GM03348 (cell line): ENCODE data around the gene DGKZ.
"Not testable (repeated sequence)": the region's sequence is repeated elsewhere in the genome, so short reads cannot be mapped to it uniquely, and the experiment has no call there.

Experiments used
- DNase-seq: peaks from one replicate; pipeline ENCODE4 v3.0.0; 2012; ENCODE audit warnings: low spot score

DGKZ gene

DNA sequence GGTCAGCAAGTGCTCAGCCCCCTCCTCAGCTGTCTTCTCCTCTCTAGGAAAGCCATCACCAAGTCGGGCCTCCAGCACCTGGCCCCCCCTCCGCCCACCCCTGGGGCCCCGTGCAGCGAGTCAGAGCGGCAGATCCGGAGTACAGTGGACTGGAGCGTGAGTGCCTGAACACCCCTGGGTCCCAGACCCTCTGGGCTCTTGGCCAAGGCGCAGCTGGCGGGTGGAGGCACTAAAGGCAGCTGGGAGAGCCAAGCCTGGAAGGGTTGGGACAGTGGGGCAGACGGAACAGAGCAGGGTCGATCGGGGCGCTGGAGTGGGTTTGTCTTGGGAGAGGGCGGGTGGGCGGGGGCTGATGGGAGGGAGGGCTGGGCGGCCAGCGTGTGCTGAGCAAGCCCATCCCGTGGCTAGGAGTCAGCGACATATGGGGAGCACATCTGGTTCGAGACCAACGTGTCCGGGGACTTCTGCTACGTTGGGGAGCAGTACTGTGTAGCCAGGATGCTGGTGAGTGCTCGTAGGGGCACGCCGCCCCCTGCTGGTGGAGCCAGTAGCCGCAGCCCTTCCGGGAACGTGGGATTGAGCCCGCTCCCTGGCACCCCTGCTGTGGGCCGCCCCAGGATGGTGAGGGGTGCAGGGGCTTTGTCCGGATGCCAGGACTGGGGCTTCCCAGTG is 20.1 kb downstream of the DGKZ start:
- DNase-seq, result peak; percentile 85

DNA sequence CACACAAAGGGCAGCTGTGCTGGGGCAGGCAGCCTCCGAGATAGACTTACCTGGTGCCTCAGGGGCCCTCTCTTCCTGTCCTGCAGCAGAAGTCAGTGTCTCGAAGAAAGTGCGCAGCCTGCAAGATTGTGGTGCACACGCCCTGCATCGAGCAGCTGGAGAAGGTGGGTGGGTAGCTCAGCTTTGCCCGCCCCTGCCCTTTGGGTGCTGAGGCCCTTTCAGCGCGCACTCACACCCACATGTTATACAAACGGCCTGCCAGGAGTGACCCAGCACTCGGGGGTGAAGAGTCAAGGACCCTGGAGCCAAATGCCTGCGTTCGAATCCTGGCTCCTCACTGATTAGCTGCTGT is 20.6 kb downstream of the DGKZ start:
- no peak for DNase-seq

DNA sequence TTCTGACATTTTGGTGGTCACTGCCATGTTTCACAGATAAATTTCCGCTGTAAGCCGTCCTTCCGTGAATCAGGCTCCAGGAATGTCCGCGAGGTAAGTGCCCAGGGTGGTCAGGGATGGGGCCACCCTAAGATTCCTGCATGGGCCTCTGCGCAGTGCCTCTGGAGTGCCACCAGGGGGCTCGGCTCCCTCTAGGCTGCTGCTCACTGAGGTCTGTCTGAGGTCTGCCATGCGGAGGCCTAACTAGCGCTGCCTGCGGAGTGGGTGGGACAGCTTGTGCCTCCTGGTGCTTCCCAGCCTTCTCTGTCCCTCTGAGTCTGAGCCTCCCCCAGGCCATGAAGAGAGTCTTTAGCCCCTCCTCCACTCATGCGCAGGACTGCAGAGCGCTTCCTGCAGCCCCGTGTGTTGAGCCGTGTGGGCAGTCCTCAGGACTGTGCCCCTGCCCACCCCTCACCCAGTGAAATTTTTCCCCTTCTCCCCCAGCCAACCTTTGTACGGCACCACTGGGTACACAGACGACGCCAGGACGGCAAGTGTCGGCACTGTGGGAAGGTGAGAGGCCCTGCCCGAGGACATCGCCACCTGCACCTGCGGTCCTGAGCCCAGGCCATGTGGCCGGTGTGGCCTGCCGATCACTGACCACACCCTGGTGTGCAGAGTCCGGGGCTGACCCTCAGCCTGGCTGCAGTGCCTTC is 22.3 kb downstream of the DGKZ start:
- peak; percentile 87 for DNase-seq

DNA sequence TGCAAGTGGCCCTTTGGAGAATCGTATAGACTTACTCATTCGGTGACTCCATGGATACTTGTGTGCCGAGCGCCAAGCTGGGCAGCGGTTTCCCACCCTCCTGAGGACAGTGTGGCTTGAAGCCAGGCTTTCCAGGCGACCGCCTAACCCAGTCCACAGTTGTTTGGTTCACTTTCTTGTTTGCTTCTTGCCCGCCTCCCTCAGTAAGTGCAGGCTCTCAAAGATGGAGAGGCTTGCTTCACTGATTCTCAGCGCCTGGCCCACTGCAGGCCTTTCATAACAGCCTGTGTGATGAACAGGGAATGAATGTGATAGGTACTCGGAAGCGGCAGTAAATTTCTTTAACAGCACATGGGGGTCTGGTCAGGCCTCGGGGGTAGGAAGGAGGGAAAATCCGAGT is 23.0 kb downstream of the DGKZ start:
- no peak for DNase-seq

DNA sequence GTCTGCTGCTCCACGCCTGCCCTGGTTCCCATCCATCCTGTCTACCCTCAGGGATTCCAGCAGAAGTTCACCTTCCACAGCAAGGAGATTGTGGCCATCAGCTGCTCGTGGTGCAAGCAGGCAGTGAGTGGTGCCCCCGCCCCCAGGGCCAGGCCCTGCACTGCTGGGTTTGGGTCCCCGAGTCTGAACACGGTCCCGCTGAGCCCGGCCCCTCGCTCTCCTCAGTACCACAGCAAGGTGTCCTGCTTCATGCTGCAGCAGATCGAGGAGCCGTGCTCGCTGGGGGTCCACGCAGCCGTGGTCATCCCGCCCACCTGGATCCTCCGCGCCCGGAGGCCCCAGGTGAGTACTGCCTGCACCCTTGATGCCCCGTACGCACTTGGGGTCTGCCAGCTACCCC is 24.0 kb downstream of the DGKZ start:
- not testable (repeated sequence) for DNase-seq

DNA sequence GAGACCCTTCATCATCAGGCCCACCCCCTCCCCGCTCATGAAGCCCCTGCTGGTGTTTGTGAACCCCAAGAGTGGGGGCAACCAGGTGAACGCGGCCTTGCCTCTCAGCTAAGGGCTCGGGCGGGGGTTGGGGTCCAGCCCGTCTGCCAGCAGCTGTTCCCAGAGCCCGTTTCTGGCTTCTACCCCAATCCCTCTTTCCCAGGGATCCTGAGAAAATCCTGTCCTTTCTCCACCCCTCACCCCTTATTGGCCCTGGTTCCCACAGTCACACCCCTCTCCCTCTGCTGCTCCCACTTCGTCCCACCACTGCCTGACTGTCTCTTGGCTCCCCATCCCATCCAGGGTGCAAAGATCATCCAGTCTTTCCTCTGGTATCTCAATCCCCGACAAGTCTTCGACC is 24.8 kb downstream of the DGKZ start:
- no peak for DNase-seq

DNA sequence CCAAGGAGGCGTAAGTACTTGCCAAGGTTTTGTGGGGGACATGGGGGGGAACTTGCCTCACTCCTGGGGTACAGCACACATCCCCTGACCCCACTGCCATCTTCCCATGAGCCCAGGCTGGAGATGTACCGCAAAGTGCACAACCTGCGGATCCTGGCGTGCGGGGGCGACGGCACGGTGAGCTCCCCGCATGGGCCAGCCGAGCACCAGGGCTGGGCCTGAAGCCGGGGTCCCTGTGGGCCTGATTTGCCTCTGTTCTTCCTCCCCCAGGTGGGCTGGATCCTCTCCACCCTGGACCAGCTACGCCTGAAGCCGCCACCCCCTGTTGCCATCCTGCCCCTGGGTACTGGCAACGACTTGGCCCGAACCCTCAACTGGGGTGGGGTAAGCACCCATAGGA is 25.2 kb downstream of the DGKZ start:
- not testable (repeated sequence) for DNase-seq

DNA sequence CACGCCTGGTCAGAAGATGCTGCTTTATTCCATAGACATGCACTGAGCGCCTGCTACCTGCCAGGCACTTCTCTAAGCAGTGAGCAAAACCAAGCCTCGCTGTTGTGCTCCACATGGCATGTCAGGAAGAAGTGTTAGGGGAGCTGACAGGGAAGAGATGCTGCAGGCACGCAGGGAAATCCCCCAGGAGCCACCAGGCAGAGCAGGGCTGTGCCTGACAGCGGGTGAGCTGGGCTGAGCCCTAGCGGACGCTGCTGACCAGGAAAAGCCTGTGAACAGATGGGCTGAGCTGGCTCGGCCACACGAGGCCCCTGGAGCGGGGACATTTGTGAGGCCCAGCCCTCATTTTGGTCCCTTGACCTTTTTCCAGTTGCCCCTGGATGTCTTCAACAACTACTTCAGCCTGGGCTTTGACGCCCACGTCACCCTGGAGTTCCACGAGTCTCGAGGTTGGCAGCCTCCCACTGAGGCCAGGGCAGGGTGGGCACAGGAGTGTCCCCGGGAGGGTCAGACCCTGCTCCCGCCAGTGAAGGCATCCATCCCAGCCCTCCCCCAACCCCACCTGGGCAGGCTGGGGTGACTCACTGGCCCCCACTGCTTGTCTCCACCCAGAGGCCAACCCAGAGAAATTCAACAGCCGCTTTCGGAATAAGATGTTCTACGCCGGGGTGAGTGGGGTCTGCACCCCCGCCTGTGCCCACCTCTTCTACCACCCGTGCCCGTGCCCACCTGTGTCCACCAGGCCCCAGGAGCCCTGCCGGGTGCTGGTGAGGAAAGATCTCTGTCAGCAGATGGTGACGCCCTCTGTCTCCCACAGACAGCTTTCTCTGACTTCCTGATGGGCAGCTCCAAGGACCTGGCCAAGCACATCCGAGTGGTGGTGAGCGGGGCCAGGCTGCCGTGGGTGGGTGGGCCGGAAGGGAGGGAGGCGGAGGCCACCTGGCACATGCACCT is 26.8 kb downstream of the DGKZ start:
- DNase-seq, result no peak

DNA sequence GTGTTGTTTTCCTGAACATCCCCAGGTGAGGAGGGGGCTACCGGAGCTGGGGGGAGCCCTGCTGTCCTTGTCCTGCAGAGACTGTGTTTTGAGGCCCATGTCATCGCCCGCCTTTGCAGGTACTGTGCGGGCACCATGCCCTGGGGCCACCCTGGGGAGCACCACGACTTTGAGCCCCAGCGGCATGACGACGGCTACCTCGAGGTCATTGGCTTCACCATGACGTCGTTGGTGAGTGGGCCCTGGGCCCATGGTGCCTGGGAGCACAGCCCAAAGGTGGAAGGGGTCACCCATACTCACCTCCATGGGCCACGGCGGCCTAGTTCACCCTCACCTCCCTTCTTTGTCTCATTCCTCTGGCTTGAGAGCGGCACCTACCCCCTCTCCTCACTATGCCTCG is 27.6 kb downstream of the DGKZ start:
- no peak for DNase-seq

DNA sequence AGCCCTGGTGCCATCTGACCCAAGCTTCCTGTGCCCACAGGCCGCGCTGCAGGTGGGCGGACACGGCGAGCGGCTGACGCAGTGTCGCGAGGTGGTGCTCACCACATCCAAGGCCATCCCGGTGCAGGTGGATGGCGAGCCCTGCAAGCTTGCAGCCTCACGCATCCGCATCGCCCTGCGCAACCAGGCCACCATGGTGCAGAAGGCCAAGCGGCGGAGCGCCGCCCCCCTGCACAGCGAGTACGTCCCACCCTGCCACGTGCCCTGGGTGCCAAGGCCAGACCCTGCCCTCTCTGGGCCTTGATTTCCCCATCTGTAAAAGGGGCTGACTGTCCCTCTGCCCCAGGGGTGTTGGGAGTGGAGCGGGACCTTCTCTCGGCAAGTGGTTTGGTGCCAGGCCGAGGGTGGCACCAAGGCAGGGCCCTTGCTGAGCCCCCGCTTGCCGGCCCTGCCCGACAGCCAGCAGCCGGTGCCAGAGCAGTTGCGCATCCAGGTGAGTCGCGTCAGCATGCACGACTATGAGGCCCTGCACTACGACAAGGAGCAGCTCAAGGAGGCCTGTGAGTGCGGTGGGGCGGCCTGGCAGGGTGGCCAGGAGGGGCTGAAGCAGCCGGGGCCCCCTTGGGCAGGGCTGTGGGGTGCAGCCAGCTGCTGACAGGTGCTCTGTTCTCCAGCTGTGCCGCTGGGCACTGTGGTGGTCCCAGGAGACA is 28.3 kb downstream of the DGKZ start:
- DNase-seq, result no peak

DNA sequence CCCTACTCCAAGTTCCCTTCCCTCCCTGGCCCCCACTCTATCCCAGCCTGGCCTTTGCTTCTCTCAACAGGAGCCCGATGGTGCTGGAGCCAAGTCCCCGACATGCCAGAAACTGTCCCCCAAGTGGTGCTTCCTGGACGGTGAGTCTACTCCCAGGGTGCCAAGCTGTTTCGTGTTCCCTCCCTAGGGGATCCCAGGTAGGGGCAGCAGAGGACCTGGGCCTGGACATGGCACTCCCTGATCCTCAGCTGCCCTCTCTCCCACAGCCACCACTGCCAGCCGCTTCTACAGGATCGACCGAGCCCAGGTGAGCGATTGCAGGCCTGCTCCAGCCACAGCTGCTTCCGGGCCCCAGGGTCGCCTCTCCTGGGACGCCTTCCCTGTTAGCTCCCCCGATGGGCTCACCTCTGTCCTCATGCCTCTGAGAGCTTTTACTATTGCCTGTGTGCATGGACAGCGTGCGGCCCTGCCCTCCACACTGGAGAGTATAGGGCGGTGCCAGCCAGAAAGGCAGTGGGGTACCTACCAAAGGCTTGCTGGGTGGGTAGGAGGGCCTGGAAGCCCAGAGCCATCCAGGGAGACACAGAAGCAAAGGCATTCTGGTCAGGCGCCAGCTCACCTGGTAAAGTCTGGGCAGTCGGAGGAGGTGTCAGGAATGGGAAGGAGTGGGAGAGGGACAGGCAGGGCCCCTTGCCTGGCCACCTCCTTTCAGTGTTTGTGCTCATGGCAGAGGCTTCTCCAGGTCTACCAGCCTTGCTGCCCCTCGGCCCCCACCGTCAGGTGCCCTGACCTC is 29.2 kb downstream of the DGKZ start:
- no peak for DNase-seq

DNA sequence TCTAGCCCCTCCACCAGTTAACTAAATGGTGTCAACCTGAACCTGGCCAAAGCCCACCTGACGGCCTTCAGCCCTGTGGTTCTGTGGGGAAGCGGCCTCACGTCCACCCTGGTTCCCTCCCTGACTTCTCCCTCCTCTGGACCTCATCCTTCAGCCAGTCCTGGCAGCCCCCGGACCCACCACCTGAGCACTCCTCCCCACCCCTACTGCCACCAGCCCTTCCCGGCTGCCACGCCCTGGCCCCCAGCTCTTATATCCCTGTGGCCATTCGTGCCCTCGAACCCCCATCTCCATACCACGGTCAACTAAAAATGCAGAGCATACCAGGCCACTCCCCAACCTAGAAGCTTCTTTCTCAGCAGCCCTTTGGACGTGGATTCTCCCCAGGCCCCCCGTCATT is 30.0 kb downstream of the DGKZ start:
- DNase-seq, result no peak

DNA sequence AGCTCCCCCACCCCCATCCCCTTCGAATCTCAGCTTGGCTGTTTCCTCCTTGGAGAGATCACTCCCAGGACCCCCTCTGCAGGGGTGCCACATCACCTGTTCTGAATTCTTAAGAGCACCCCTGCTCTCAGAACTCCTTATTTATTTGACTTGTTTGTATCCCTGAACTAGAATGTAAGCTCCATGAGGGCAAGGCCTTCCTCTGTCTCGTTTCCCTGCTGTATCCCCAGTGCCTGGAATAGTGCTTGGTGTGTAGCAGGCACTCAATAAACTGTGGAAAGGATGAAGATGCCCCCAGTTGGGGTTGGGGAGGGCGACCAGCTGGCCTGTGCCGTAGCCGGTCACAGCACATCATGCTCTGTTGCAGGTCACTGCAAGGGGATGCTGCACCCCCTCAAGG is 30.6 kb downstream of the DGKZ start:
- DNase-seq, result no peak

DNA sequence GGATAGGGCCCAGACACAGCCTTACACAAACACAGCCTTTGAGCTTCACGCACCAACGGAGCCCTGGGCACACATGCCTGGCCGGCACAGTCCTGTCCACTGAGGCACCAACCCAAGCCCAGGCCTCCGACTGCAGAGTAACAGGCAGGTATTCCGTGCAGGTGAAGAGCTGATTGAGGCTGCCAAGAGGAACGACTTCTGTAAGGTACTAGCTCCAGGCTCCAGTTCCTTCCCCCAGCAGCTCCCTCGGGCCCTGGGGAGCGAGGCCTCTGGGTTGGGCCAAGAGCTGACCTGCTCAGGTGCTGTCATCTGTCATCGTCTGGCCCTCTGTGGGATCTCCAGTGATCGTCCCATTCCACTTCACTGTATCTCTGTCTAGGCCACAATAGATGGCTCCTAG is 31.0 kb downstream of the DGKZ start:
- no peak for DNase-seq

DNA sequence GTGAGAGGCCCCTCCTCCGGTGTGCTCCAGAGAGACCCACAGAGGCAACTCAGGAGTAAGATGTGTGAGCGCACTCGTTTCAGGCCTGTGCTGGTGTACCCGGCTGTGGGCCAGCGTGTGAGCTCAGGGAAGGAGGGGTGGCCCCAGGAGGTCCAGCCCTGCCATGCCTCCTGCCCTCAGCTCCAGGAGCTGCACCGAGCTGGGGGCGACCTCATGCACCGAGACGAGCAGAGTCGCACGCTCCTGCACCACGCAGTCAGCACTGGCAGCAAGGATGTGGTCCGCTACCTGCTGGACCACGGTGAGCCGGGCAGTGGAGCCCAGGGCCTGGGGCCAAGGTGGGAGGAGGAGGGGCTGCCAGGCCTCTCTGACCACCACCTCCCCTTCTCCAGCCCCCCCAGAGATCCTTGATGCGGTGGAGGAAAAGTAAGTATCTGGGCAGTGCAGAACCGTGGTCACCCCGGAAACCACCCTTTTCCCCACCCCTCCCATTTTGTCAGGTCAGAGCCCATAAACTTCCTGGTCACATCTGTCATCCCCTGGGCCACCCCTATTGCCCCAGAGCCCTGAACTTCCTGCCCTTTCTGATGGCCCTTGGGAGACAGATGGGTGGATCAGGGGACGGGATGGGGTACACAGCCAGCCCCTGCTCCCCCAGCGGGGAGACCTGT is 31.7 kb downstream of the DGKZ start:
- no peak for DNase-seq

DNA sequence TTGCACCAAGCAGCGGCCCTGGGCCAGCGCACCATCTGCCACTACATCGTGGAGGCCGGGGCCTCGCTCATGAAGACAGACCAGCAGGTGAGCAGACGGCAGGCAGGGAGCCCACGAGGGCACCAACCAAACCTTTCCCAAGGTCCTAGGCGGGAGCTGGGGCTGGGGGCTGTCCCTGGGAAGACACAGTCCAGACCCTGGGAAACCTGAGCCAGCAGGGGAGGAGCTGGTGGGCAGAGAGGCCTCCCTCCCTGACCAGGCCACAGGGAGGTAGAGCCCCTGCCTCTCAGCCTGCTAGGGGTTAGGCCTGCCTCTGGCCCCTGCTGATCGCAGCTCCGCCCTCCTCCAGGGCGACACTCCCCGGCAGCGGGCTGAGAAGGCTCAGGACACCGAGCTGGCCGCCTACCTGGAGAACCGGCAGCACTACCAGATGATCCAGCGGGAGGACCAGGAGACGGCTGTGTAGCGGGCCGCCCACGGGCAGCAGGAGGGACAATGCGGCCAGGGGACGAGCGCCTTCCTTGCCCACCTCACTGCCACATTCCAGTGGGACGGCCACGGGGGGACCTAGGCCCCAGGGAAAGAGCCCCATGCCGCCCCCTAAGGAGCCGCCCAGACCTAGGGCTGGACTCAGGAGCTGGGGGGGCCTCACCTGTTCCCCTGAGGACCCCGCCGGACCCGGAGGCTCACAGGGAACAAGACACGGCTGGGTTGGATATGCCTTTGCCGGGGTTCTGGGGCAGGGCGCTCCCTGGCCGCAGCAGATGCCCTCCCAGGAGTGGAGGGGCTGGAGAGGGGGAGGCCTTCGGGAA is 32.4 kb downstream of the DGKZ start:
- DNase-seq, result not testable (repeated sequence)

DNA sequence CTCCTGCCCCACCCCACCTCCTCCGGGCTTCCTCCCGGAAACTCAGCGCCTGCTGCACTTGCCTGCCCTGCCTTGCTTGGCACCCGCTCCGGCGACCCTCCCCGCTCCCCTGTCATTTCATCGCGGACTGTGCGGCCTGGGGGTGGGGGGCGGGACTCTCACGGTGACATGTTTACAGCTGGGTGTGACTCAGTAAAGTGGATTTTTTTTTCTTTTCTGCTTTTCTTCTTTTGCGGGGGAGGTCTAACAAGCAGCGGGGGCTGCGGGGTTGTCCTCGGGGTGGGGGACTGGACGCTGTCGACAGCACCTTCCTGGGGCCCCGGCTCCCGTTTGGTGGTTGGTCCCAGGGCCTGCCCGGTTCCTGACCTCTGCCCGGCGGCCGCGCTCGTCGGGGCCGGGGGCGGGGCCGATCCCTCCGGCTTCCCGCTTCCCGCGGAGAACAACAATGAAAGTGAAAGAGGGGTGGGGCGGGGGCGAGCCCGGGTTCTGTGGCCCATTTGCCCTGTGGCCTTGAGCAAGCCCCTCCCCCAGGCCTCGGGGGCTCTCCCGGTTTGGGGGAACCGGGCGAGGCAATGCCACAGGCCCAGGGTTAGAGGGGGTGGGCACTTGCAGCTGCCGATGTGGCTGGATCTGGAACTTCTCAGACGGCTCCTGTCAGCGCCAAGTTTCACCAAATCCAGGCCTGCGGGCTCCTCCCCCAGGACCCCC is 33.2 kb downstream of the DGKZ start:
- peak; percentile 80 for DNase-seq

DNA sequence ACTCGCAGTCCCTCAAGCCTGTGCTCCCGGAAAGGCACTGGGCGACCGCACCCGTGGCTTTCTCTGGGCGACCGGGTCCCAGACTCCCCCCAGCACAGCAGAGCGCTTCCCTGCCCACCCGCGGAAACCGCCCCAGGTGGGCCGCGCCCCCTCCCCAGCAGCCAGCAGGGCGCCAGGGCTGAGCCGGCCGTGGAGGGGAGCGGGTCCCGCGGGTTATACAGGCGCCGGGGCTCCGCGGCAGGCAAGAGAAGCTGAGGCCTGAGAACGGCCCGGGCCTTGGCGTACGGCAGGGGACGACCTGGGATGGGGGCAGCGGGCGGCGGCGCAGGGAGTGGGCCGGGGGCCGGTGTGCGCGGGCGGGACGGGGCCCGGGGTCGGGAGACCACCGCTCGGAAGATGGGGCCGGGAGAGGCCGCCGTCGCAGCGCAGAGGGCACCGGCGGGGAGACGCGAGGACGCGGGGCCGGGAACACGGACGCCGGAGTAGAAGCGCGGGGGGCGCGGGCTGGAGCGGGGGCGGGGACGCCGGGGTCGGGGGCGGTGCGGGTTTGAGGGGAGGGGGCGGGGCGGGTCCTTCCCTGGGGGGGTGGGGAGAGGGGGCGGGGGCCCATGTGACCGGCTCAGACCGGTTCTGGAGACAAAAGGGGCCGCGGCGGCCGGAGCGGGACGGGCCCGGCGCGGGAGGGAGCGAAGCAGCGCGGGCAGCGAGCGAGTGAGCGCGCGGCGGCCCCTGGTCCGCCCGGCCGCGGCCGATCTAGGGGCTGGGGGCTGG is 34.0 kb downstream of the DGKZ start, which contains the start of gene MDK:
MDK (plus strand) TSS at position 622 of the 771 bp plus-strand sequence. CDS start 389 bp downstream, outside the sequence.
- peak; percentile 63 for DNase-seq
